ENCODE data around the gene WDR54. TPM values are rescaled to one million over a fixed set of nuclear protein-coding genes. Genes with fewer than 3 reads are reported as not detected.

Gene WDR54
- total and polyA plus RNA-seq, 10 of the 15 experiments (the other 5 are each of a cell fraction or from before 2014, with no cell fraction given) = 38.2 to 116 (median 89.1) TPM

- TF ChIP-seq ZBTB11 (CRISPR knock-in tag; IDR thresholded peaks at IDR 0.05) (no peak), TCF3 (IDR thresholded peaks at IDR 0.05; ENCODE audit: borderline replicate concordance, insufficient read depth, low read depth, low read length) (no peak), POLR2AphosphoS5 (IDR thresholded peaks at IDR 0.05; ENCODE audit: low read length) (no peak; the same call in 1 of the 2 replicates), CBFB (IDR thresholded peaks at IDR 0.05; ENCODE audit: low read depth) (no peak), ZNF217 (IDR thresholded peaks at IDR 0.05) (no peak), IKZF2 (IDR thresholded peaks at IDR 0.05) (no peak), ZNF592 (IDR thresholded peaks at IDR 0.05) (no peak), NFXL1 (IDR thresholded peaks at IDR 0.05; ENCODE audit: borderline replicate concordance) (no peak), SIX5 (IDR thresholded peaks at IDR 0.05; ENCODE audit: low read depth, low read length, severe bottlenecking) (no peak), NR2C2 (IDR thresholded peaks at IDR 0.05; ENCODE audit: borderline replicate concordance, control insufficient read depth, insufficient read length, low read depth) (no peak), PML (IDR thresholded peaks at IDR 0.05; ENCODE audit: low read length) (0 out of 2 replicates have a peak, but pooled peaks have one; percentile 40), CBX5 (IDR thresholded peaks at IDR 0.05; ENCODE audit: low read depth) (no peak), ZBTB4 (CRISPR knock-in tag; IDR thresholded peaks at IDR 0.05) (no peak)
These were observed 36.8 kb downstream of the WDR54 start, which contains the start of gene WBP1 (continued) for GRCh38 chr2:74458132-74458937.

Data from GM12878 (cell line).